GM18505 (cell line): Measurements from ENCODE around the gene SLC48A1.

Experiments
- ATAC-seq: cut with Tn5 transposase; IDR thresholded peaks from one replicate; pipeline ENCODE4 v1.9.1; 2021; ENCODE audit not compliant: unreplicated experiment
- POLR2A ChIP-seq: IDR thresholded peaks from 4 replicates; pipeline ENCODE4 v1.6.1; 2011; ENCODE audit warnings: borderline replicate concordance; ENCODE audit not compliant: insufficient read depth, insufficient read length; ENCODE audit errors: extremely low read depth

The SLC48A1 gene

DNA sequence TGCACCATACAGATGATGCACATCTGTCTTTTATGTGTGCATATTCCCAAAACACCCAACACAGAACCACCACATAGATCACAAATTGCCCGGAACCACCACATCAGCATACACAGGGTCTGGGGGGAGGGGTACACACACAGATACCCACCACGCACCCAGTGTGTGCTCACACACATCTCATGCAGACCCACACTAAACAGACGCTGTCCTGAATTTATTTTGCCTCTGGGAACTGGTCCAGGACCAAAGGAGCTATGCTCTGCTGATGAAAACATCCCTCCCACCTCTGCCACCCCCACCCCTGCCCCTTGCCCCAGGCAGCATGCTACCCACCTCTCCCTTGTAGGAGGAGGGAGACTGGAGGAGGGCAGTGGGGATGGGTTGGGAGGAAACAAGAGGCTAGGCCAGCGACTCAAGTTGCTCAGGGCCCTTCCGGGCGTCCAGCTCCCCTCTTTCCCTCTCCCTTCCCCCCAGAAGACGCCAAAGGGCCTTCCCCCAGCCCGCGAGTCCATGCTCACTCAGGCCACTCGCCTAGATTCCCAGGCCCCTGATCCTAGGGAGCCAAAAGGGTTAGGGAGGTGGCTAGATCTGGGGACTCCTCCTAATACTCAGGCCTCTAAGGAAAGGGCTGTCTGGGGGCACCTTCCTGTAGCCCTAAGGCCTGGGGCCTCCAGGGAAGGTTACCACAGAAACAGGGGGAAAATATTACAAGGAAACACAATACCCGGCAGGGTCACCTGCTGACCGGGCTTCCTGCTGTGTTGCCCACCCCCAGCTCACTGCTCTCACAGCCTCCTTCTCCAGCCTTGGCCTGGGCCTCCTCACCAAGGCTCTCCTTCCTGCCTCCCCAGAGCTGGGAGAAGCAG is 43.6 kb downstream of the SLC48A1 start:
- no peak for ATAC-seq
- no peak for TF ChIP-seq POLR2A

DNA sequence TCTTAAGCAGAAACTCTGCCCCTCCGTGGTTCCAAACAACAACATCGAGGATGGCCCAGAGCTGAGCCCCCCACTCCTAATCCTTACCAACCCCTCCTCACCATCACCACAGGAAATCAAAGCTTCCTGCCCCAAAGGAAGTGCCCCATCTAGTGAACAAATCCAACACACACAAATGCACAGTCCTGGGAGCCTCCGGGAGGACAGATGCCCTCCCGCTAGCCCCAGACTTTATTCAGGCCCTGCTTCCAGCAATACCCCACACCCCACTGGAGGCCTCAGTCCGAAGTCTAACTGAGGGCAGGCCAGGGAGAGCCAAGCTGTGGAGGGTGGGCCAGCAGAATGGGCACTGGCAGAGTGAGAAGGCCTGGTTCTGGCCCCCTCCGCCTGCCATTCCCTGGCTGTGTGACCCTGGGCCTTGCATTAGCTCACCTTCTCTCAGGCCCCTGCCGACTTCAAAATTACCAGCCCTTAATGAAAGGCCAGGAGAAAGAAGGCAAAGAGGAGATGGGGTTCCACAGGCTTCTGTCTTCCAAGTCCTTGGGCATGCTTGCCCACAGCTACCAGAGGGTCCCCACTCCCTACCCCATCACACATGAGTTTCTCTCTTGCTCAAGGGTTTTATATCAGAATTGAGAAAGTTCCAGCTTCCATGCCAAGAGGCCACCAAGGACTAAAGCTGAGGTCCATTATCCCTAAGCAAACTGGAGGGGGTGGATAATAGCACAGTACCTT is 44.4 kb downstream of the SLC48A1 start:
- no peak for TF ChIP-seq POLR2A
- no peak for ATAC-seq

DNA sequence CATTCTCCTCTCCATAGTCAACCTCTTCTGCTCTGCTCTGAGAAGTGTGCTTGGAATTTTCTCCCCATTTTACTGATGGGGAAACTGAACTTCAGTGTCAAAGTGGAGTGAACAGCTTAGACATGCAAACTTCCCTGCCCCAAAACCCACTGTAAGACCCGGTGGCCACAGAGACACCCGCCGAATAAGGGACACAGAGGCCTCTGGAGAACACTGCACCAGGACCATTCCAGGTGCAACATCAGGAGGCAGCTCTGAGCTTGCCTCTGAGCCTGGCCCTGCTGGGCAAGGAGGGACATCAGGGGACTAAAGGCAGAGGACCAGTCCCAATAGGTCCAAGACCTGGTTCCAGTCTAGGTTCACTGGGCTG is 45.0 kb downstream of the SLC48A1 start:
- no peak for ATAC-seq
- TF ChIP-seq POLR2A = no peak

DNA sequence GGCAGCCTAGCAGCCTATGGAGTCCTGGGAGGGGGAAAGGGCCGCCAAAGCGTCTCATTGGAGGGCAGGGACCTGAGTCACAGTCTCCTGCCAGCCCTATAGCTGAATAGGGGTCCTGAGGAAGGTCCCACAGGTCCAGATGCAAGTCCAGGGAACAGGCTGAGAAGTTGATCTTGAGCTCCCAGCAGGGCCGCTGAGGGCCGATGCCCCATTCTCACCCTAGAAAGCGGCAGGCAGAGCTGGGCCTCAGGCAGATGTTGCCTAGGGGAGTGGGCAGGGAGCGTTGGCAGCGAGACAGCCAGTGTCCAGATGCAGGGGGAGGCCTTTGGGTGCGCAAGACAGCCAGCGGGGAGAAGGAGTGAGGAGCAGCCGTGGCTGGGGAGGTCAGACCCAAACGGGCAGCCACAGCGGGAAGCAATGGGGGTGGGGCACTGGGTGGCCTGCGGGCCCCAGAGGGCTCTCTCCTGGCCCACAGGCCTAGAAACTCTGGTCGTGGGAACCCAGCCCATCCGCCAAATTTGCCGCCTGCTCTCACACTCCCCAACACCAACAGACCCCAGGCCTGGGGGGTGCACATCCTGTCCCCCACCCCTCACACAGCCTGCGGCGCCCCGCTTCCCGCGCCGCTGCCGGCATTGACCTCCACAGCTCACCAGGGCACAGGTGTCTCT is 45.6 kb downstream of the SLC48A1 start:
- no peak for TF ChIP-seq POLR2A
- peak; percentile 13 for ATAC-seq

DNA sequence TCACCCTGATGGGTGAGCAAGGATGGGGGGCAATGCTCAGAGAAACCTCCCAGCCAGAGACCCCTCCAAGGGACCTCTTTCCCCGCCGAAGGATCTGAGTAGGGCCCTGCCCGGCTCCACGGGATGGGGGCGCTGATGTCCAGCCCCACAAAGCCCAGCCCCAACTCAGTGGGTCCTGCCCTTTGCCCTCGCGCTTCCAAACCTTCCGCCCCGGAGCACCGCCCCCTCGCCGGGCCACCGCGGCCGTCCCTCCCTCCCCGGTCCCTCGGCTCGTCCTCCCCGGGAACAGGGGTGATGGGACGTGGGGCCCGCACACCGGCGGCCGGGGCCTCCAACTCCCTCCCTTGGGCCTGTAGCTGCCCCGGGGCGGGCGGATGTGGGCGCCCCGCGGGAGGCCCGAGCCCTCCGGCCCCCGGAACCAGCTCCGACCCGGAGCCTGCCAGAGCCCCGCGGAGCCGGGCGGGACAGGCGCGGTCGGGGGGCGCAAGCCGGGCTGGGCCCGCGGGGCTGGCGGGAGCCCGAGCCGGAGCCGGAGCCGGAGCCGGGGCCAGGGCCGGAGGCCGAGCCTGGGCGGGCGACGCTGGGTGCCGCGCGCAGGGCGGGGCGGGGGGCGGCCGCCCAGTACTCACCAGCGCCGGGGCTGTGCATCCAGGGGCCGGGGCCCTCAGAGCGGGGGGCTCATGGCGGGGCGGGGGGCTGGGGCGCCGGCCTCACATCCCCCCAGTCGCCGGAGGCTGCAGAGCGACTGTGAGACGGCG is 46.3 kb downstream of the SLC48A1 start:
- ATAC-seq = peak; percentile 40
- TF ChIP-seq POLR2A = no peak

DNA sequence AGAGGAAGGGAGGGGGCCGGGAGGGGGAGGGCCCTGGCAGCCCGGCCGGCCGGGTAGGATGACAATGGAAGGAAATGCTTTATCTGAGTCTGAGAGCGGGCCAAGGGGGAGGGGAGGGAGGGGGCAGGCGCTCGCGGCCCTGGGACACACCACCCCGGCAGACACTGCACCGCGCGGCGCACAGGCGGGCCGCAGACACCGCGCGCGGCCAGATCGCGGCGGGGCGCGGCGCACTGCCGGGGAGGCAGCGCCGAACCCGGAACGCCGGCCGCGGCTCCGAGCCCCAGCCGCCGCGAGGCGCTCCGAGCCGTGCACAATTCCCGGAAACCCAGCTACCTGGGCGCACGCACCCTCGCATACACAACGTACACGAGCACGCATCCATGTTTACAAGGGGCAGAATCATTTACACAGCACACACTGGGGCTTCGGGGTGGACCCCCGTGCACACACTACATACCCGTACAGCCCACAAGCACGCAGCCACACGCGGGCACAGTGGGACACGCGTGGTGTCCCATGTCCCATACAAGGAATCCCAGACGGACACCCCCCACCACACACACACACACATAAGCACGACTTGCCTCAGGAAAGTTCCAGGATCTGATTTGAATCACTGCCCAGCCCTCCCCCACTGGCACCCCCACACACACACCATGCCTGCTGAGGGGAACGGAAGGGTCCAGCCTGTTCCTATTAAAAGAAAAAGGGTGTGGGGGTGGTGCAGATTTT is 47.0 kb downstream of the SLC48A1 start, which contains the start of gene HDAC7:
TSS of gene HDAC7 (minus strand) at position 8 of the 735 bp plus-strand sequence. CDS start 118 bp downstream, outside the sequence.
- ATAC-seq = peak; percentile 38
- peak; percentile 60 for TF ChIP-seq POLR2A

DNA sequence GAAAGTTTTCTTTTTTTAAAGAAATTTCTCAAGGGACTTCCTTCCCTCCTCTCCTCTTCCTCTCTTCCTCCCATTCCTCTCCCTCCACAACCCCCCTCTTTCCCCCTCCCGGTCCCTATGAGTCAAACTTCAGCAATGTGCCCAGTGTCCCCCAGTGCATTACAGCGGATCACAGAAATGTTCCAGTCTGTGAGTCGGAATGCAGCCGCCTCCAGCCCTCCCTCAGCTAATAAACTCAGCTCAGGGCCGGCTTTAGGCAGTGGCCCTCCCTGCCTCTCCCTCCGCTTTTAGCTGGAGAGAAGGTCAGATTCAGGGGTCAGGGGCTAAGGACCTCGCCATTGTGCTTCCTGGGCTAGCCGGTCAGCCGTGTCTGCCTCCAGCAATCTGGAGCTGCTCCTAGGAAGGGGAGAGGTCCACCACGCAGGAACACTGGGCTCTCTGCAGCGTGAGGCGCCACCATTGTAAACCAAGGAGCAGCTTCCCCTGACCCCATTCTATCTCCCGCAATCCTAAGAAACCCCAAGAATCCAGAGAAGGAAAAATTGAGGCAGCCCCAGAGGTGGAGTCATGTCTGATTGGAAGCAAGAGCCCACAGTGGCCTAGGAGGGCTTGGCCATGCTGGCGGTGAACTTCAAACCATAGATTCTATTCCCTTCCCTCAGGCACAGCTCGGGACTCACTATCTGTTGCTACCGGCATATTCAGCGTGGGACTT is 47.8 kb downstream of the SLC48A1 start:
- ATAC-seq = no peak
- no peak for TF ChIP-seq POLR2A

DNA sequence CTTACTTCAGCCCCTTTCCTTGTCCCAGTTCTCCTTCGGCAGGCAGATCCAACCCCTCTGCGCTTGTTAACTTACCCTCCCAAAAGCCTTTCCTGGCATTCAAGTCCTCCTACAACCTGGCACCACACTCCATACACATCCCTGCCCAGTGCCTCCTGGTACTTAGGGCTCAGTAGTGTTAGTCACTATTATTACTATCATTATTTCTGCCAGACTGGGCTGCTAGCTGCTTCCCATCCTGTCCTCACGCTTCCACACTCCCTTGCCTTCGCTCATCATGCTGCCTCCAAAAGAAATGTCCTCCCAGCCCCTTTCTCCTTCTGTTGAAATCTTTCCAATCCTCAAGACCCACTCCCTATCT is 48.3 kb downstream of the SLC48A1 start:
- TF ChIP-seq POLR2A = no peak
- ATAC-seq = no peak

DNA sequence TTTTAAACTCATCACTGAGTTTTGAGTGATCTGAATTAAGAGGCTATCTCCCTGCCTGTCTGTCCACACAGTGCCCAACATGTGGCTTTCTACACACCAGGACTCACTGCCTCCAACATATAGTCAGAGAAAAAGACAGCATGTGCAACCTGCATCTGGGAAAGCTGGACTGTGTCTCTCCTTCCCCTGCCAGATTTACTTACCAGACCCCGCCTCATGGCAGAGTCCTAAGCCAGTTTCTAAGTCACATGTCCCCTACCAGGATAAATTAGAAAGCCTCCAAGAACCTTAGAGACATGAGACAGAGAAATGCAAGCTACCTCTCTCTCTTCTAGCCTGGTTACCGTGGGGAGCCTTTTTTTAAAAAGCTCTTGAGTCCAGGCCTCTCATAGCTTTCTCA is 49.4 kb downstream of the SLC48A1 start:
- ATAC-seq = no peak
- TF ChIP-seq POLR2A = no peak

DNA sequence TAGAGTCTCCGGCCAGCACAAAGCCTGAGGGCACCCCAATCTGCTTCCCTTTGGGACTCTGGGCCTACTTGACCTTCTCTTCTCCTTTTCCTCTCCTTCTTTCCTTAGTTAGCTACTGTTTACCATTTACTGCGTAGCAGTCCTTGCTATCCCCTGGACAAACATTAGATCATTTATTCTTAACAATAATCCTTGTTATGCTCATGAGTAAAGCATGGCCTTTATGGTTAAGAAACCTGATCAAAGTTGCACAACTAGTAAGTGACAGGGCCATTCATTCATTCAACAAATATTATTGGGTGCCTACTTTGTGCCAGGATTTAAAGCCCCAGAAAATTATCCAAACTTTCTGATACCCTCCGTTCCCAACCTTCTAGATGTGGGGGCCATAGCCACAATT is 49.8 kb downstream of the SLC48A1 start:
- TF ChIP-seq POLR2A = no peak
- no peak for ATAC-seq

DNA sequence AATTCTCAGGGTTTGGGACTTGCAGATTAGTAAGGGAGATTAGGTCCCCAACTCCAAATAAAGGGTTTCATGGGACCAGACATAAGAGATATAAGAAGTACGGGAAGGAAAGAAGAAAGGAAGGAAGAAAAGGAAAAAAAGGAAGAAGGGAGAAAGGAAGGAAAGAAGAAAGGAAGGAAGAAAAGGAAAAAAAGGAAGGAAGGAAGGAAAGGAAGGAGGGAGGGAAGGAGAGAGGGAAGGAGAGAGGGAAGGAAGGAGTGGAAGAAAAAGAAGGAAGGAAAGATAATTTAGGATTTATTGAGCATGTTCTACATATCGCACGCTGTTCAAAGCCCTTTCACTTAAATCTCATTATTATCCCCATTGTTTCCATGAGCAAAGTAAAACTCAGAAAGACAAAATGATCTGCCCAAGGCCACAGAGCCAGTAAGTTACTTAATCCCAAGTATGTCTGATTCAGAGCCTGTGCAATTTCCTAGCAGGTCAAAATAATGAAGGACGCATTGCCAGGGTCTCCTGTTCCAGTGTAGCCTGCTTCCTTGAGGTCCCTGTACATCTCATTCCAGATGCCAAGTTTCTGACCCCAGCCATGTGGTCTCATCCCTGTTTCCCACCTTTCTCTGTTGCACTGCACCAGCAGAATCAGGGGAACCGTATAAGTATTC is 50.5 kb downstream of the SLC48A1 start:
- TF ChIP-seq POLR2A = no peak
- no peak for ATAC-seq

DNA sequence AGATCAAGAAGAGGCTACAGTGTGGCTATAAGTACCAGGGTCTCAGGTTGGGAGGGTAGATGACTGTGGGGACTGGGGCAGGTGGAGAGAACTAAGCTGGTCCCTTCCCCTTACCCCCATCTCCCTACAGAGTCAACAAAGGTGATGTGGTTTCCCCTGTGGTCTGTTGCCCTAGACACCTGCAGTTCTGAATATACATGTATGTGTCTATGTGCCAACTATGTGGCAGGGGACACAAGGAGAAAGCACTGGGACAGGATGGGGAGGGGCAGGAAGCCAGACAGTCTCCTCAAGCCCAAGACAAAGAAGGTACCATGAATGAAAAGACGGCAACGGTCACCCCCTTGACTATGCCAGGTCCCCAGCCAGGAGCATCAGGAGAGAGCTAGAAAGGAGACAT is 51.2 kb downstream of the SLC48A1 start:
- no peak for ATAC-seq
- no peak for TF ChIP-seq POLR2A

DNA sequence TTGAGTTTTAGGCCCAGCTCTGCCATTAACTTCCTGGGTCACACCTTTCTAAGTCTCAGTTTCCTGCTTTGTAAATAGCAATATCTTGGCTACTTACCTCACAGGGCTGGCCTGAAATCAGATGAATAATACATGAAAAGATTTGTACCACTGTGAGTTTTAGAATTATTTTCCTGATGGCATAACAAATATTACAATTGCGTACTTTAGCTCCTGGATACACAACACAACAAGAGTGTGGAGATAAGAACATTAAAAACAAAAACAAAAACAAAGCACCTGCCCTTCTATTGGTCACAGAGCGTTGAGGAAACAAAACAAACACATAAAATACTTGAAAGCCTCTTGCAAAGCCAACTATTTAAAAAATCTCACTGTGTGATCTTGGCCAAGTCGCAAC is 51.6 kb downstream of the SLC48A1 start:
- ATAC-seq = no peak
- TF ChIP-seq POLR2A = no peak
